Measurements from ENCODE around the gene CDH4.

CDH4 gene

DNA sequence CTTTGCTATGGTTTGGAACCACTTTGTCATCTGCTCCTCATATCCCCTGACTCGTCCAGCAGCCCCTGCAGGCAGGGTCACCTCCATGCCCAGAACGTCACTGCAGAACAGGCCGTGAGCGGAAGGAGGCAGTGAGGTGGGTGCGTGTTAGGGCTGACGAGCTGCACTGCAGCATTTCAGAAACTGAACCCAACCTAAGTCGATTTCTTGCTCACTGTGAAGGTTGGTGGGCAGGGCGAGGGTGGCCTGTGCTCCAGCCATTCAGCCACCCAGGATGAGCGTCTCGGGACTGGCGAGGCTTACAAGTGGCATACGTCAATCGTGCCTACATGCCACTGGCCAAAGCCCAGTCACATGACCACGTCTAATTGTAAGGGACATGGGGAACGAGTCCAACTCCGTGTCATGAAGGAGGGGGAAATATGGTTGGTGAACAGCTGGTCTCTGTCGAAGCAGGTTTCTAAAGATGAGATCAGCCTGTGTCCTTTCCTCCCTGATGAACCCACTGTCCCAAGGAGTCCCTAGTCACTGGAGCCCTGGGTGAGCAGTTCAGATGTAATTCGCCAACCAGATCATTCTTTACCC is 524.5 kb downstream of the CDH4 start:
- no peak for DNase-seq

DNA sequence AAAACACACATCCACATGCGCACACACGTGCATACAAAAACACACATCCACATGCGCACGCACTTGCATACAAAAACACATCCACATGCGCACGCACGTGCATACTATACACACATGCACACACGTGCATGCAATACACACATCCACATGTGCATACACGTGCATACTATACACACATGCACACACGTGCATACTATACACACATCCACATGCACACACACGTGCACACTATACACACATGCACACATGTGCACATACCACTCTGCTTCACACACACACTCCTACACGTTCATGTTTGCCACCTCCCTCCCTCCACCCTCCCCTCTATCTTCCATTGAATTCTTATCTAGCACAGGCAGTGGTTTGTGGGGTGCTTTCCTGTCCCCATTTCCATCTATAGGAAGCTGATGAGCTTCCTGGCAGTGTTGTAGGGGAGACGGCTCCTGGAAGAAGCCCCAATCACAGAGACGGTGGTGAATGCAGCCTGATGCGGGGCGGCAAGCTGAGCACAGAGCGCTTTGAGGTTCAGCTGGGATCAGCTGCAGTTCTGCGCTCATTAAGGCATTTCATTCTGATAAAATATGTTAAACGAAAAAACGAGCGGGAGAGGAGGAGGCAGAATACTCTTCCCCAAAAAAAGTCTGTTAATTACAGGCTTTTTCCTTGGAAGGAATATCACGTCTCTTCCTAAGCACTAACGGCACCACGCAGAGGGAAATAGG is 525.9 kb downstream of the CDH4 start:
- DNase-seq = no peak

DNA sequence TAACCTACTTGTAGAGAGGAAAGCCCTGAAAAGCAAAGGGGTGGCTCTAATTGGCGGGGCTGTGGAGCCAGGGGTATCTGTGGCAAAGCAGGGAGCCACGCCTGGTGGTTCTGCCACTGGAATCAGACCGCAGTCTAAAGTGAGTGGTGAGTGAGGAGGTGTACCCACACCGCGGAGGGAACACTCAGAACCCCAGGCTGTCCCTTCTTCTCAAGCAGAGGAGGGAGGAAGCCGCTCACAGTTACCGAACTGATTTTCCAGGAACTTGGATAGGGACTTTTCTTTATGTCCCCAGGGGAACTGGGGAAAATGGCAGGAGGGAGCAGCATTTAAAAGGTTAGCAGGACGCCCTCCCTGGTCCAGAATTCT is 526.4 kb downstream of the CDH4 start:
- DNase-seq = no peak

DNA sequence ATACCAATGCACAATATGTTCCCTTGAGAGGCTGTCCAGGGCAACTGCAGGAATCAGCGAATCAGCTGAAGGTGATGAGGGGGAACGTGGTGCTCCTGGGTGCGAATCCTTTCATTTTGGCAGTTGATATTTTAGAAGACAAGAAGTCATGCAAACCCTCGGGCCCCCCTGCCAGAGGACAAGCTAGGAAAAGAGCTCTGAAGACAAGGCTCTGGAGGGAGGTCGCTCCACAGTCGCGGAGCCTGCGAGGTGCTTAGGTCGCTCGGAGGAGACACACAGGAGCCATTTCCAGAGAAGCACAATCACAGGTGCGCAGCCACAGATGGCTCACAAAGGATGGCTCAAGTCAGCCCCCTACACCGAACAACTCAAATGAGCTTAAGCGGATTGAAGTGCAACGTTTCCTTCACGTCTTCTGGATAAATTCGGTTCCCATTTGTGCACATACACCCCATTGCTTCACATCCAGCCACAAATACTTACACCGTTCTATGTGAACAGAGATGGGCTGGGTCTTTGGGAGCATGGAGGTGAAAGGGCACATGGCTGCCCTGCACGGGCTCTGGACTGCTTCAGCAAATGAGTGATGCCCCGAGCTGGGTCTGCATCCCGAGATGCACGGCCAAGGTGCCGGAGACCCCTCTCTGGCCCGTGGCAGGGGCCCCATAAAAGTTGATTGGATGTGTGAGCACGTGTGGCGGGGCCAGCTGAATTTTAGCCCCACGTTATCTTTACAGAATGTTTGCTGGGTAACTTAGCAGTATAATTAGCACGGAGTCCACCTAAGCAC is 527.3 kb downstream of the CDH4 start:
- DNase-seq = no peak

DNA sequence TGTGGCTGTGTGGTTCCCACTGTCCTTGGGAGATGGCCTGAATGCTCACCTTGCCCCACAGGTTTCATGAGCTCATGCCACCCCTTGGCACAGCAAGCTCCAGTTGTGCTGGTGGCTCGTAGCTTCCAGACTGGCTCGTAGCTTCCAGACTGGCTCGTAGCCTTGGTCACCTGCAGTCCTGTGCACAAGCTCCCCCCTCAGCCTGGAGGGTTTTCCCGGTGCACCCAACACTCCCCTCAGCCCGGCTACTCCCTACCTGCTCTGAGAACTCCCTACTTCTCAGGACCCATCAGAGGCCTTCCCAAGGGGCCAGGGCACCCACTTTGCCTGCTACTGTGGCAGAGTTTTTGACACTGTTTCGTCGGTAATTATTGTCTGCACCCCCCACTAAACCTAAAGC is 528.0 kb downstream of the CDH4 start:
- DNase-seq = no peak

DNA sequence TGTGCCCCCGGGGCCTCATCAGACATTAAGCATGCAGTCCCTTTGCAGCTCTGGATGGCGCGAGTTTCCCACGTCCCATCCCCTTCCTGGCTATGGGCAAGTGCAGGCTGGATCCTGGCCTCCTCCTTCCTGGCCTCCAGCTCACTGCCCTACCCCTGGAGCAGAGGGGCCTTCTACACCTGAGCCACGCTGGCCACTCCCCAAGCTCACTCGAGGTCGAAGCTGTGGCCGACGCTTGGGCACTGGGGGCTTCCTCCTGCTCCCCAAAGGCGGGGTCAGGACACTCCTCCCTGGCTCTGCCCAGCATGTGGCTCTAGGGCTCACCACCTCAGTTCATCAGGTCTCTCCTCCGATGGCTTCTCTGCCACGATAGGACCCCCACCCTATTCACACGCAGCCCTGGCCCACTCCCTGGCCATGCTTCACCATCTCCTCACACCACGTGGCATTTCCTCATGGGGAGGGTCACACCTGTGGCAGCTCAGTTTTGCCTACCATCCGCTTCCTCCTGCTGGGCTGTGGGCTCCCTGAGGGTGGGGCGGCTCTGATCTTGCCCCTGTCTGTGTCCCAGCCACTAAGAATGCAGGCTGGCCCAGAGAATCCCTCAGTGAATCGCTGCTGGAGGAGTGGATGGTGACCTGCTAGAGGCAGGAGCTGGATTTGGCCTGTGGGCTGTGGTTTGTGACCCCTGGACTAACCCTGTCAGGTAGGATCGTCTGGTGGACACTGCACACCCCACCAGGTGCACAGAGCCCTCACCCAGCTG is 532.9 kb downstream of the CDH4 start:
- DNase-seq = no peak

DNA sequence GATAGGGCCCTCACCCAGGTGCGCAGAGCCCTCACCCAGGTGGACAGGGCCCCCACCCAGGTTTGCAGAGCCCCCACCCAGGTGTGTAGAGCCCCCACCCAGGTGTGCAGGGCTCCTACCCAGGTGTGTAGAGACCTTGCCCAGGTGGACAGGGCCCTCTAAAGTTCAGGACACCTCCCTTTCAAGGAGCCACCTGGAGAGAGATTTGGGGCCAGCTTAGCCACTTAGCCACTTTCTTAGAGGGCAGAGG is 533.4 kb downstream of the CDH4 start:
- DNase-seq = no peak

DNA sequence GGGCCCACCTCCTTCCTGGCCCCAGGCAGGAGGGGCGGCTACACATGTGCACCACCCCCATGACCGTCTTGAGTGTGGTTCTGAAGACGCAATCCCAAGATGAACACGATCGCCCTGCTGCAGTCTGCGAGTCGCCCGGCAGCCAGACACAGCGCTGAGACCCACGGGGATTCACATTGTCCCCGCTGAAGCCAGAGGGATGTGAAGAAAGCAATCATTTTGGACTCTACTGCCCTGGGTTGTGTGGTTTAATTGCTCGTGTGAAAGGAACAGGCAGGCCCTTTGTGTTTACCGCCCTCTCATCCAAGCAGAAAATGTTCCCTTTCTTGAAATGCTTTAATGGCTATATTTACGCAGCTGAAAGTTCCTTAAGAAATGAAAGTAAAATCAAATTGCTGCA is 534.2 kb downstream of the CDH4 start:
- no peak for DNase-seq

DNA sequence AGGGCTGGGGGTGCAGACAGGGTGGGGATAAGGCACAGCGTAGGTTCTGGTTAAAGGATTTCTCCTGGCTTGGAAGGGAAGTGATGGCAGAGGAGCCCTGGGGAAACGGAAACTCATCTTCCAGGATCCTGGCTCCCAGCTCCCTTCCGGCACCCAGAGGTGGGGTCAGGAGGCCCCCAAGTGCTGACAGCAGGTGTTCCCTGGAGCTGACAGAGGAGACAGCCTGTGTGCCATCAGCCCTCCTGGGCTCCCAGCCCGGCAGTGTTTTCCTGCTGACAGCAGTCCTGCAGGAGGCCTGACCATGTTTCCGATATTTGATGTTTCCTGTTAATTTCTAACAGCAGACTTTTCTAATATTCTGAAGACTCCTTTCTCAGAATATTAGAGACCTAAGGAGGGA is 536.3 kb downstream of the CDH4 start:
- DNase-seq = no peak

DNA sequence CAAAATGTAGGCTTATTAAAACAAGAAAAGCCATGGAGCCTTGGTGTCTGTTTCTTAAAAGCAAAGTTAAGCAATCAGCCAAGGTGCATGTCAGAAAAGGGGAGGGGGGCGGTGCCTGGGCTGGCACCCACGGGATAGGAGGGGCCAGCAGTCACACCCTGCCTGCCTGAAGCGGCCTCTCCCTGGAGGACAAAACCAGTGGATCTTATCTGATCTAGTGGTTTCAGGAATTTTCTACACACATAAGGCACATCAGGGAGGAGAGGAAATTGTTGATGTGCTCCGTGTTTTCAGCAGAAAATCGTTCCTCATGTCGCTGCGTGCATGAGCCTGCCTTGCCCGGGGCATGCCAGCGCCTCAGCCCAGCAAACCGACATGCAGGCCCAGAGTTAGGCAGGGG is 537.3 kb downstream of the CDH4 start:
- no peak for DNase-seq

DNA sequence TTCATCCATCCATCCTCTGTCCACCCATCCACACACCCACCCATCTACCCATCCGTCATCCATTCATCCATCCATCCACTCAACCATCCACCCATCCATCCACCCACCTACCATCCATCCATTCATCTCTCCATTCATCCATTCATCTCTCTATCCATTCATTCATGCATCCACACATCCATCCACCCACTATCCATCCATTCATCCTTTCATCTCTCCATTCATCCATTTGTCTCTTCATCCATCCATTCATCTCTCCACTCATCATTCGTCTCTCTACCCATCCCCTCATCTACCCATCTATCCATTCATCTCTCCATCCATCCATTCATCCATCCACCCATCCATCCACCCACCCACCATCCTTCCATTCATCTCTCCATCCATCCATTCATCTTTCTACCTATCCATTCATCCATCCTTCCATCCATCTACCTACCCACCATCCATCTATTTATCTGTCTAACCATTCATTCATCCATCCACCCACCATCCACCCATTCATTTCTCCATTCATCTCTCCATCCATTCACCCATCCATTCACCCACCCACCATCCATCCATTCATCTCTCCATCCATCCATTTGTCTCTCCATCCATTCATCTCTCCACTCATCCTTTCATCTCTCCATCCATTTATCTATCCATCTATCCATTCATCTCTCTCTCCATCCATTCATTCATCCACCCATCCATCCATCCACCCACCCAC is 538.2 kb downstream of the CDH4 start:
- DNase-seq = no peak

DNA sequence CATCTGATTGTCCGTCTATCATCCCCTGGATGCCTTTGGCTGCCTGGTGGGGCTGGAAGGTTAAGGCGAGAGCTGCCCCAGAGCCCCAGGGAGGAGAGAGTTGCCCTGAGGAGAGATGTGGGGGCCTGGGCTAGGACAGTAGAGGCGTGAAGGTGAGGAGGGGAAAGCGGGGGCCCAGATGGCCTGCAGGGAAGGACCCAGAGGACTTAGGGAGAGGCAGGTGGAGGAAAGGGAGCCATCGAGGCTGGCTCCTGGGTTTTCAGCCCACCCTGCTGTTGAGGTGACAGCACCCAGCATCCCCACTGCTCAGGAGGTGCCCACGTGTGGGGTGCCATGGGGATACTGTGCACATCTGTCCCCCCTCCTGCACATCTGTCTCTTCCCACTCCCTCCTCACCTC is 539.9 kb downstream of the CDH4 start:
- DNase-seq = no peak

DNA sequence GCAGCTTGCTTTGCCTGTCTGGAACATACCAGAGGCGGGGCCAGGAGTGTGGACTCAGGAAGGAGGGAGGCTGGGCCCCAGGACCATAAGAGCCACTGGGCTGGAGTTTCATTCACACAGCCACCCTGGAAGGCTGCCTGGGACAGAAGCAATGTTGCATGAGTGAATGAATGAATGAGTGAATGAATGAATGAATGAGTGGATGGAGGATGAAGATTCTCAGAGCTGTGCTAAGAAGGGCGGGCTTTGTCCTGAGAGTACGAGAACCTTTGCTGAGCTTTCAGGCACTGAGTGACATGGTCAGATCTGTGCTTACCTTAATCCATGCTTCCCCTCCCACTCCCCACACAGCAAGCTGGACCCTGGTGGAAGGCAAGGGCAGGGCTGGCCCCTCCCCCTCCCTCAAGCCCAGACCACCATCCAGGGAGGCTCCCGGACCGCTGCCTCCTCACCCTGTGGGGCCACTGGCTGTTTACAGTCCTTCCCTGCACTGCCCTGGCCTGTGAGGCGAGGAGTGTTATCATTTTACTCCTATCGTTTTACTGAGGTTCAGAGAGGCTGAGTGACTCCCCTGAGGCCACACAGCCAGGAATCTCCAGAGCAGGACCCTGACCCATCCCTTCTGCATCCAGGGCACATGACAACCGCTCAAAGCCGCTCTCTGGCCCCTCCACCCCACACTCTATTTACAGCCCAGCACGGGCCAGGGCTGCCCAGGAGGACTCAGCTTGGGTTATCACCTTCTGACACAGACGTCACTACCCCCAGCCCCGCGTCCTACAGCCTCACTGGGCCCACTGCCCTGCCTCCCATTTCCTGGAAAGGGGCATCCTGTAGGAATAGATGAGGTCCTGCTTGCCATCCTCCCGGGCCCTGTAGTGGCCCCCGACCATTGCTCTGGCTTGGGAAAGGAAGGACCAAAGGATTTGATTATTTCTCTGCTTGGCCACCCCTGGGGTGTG is 543.9 kb downstream of the CDH4 start:
- DNase-seq = no peak

DNA sequence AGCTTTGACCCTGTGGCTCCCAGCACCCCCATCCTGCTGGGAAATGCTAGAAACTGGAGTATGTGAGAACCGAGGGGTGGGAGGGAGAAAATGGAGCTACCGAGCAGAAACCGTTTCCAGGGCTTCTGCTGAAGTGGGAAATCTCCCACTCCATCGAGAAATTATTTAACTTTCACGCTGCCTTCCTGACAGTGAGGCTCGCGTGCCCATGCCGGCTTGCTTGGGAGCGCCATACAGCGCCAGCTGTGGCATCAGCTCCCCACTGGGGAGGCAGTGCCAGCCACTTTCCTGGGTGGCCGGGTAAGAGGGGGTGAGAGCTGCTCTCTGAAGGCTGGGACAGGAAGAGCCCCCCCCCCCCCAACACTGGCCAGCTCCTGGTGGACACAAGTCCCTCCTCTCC is 544.7 kb downstream of the CDH4 start:
- no peak for DNase-seq

DNA sequence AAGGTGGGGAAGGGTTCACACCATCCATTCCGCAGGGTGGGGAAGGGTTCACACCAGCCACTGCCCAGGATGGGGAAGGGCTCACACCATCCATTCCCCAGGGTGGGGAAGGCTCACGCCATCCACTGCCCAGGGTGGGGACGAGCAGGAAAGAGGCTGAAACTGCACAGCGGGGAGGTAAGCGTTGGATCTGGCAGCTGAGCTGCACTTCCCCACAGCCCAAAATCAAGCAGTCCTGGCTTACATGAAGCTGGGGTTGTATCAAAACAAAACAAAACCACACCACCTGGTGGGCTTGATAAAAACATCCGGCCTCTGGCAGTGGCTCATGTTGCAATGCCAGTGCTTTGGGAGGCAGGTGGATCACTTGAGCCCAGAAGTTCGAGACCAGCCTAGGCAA is 545.1 kb downstream of the CDH4 start:
- no peak for DNase-seq

DNA sequence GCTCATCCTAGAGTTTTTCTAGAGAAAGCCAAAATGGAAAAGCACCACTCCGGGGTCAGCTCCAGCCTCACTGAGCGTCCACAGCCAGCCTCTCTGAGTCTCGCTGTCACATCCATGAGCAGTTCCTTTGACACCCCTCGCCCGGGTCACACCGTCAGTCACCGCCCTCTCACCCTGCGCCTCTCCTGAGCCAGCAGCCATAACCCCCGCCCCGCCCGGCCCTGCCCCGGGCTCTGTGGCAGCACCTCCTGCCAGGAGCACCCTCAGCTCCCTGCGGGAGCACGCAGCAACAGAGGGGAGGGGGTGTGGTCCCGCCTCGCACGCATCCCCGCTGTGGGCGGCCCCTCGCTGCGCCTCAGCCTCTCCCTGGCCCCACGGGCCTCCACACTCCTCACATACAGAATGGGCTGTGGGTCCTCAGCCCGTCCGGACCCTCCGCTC is 545.9 kb downstream of the CDH4 start:
- DNase-seq = no peak

DNA sequence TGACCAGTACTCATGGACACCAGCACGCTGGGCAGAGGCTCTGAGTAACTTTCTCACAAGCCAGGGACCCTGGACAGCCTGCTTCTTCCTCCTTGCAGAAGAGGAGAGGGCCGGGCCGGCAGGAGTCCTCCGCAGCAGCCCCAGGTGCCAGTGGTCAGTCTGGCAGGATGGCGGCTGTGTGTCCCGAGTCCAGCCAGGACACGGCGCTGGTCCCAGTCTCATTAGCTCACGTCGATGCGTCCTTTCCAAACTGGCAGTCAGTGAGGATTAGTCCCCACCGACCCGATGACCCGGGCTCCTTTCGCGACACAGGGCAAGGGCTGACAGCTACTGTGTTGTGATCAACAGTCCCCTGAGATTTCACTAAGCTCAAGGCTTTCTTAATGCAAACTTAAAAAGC is 546.6 kb downstream of the CDH4 start:
- DNase-seq = no peak

DNA sequence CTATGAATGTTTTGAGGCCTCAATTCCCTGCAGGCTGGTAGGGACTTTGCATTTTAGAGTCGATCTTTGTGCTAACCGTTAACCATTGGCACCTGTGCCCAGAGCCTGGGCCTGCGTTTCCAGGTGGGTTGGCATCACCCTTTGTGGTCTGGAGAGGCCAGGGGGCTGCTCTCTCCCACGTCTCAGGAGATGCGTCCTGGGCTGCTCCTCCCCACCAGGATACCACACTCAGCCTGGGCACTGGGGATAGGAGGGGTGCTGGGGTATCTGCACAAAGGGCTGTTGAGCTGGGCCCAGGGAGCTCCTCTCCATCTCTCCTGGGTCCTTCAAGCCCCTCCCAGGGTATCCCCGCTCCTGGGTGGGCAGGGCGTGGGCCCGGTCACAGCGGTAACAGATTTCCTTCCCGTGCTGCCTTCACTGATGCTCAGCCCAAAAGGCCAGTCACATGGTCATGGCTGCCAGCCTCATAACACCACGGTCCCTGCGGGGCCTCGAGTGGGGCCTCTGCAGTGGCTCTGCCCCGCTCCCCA is 547.4 kb downstream of the CDH4 start:
- no peak for DNase-seq

DNA sequence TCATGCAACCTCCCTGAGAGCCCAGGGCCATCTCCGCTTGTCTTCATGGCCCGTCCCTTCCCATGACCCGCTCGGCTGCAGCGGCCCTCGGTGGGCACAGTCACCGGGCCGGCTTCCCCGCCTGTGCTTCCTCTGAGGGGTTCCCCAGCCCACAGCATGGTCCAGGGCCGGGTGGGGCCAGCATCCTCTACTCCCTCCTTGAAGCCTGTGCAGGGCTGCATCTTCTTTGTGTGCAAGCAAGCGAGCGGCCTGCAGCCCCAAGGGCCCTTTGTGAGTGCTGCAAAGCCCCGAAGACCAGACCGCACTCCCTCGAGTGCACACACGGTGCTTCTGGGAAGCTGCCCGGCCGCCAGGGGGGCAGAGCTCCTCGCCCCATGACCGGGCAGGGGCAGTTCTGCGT is 547.9 kb downstream of the CDH4 start:
- no peak for DNase-seq

DNA sequence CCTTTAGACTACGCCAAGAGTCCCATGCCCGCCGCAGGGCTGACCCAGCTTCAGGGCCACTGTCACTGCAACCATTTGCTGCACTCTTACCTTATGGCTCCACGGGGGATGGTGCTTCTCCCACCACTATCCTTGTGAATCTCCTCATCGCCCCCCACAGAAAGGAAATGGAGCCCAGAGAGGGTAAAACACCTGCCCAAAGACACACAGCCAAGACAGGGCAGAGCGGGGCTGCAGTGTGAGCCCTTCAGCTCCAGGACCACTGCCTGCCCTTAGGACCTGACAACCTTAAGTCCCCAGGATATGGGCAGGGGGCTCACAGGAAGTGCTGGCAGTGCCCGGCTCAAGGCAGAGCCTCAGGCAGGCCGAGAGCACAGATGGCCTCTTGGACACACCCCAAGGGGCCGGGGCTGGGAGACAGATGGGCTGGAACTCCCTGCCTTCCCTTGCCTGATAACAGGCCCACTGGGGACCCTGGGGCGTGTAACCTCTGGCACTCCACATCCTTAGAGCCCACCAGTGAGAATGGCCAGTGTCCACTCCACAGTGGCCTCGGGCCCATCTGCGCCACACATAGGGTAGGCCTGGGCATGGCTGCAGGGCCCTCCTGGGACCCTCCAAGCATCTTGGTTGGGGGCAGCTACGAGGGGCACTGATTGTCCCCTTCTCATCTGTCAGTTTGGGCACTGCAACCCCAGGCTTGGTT is 548.5 kb downstream of the CDH4 start:
- no peak for DNase-seq

DNA sequence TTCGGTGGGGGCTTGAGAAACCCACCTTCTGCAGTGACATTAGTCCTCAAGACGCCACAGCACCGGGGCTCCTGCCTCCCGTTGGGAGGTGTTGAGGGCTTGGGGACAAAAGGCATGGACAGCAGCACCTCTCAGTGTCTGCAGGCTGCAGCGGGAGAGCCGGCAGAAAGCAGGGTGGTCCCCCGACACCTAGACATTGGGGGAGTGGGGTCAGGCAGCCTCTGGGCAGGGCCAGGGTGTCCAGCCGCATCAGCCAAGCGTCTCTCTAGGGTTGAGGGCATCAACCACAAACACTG is 549.0 kb downstream of the CDH4 start:
- DNase-seq = no peak
